A549 (cell line): Measurements from ENCODE around the gene OPCML. TPM values are rescaled to one million over a fixed set of nuclear protein-coding genes. Genes with fewer than 3 reads are reported as not detected.

Source experiments
- ATAC-seq, 2 experiments: fragments of 200-7000 bp in 1 of 2; fragments of >200 bp in 1 of 2; cut with Nextera tagmentation in 1 of 2; cut with Tn5 transposase in 1 of 2; 3 replicates each; pipeline versions ENCODE4 v1.8.0 to v1.9.1; 2018 to 2020; ENCODE audit warnings: mild to moderate bottlenecking in 1 of 2, moderate library complexity in 1 of 2
- CTCF ChIA-PET: fragments of 300-600 bp; sonication (Branson Sonifier 250); formaldehyde crosslinking; extraction: SDS; loops from one replicate; lab custom pipeline; 2021; ENCODE audit warnings: antibody characterized with exemption, inconsistent platforms; lab: Yijun Ruan, JAX
- POLR2A ChIA-PET: fragments of 350-600 bp; formaldehyde crosslinking; extraction: SDS; loops from one replicate; lab custom pipeline; 2021; ENCODE audit warnings: antibody characterized with exemption, inconsistent platforms; lab: Yijun Ruan, JAX
- DNase-seq, 2 experiments: peaks; one replicate each; pipeline versions ENCODE4 v3.0.0 to v3.0.0-alpha.2; 2011 to 2016; ENCODE audit warnings: low read depth in 1 of 2, low spot score in 1 of 2
- FAIRE-seq: peaks from 2 replicates; lab custom pipeline; 2011; peaks lifted over from hg19 to GRCh38; lab: Jason Lieb, UNC
- H3K27ac ChIP-seq, 2 experiments: fragments of >200 bp; sonication (Bioruptor Twin); formaldehyde crosslinking; 3 replicates each; pipeline ENCODE4 v1.5.1; 2016 to 2017
- H3K4me1 ChIP-seq: fragments of >200 bp; sonication (Bioruptor Twin); formaldehyde crosslinking; 3 replicates; pipeline ENCODE4 v1.6.1; 2016
- H3K4me2 ChIP-seq: fragments of >200 bp; sonication (Bioruptor Twin); formaldehyde crosslinking; 3 replicates; pipeline ENCODE4 v1.6.1; 2016
- H3K4me3 ChIP-seq: fragments of >200 bp; sonication (Bioruptor Twin); formaldehyde crosslinking; 3 replicates; pipeline ENCODE4 v1.5.1; 2016
- H3K9me3 ChIP-seq: fragments of >200 bp; sonication (Bioruptor Twin); formaldehyde crosslinking; 3 replicates; pipeline ENCODE4 v1.6.1; 2016
- CBX2 ChIP-seq: fragments of 200-600 bp; sonication (generic); IDR thresholded peaks from 2 replicates; pipeline ENCODE4 v1.6.1; 2016; ENCODE audit warnings: low read depth, mild to moderate bottlenecking, borderline replicate concordance
- CBX8 ChIP-seq: fragments of 200-600 bp; sonication (generic); IDR thresholded peaks from 2 replicates; pipeline ENCODE4 v1.6.1; 2016
- CHD4 ChIP-seq: fragments of 200-600 bp; sonication (generic); IDR thresholded peaks from 2 replicates; pipeline ENCODE4 v1.6.1; 2016; ENCODE audit warnings: antibody characterized with exemption, mild to moderate bottlenecking, borderline replicate concordance
- EHMT2 ChIP-seq: fragments of 200-600 bp; sonication (generic); IDR thresholded peaks from 2 replicates; pipeline ENCODE4 v1.6.1; 2016; ENCODE audit warnings: antibody characterized with exemption, low read depth, mild to moderate bottlenecking, moderate library complexity
- ELK1 ChIP-seq: fragments of 150-350 bp; IDR thresholded peaks from 2 replicates; pipeline ENCODE4 v1.6.1; 2014; ENCODE audit warnings: low read depth, mild to moderate bottlenecking, low read length
- FOSB ChIP-seq: fragments of 250-450 bp; sonication (Bioruptor Pico); IDR thresholded peaks from 2 replicates; pipeline ENCODE4 v1.5.0; 2020; ENCODE audit warnings: mild to moderate bottlenecking, moderate library complexity
- HMGXB4 ChIP-seq: fragments of 250-450 bp; sonication (Bioruptor Pico); IDR thresholded peaks from 2 replicates; pipeline ENCODE4 v1.5.0; 2021; ENCODE audit warnings: mild to moderate bottlenecking, moderate library complexity, borderline replicate concordance
- HOXA7 ChIP-seq: fragments of 250-450 bp; sonication (Bioruptor Pico); IDR thresholded peaks from 2 replicates; pipeline ENCODE4 v1.5.0; 2020; ENCODE audit warnings: mild to moderate bottlenecking, moderate library complexity
- HOXB13 ChIP-seq: fragments of 250-450 bp; sonication (Bioruptor Pico); IDR thresholded peaks from 2 replicates; pipeline ENCODE4 v1.5.0; 2020; ENCODE audit warnings: low read depth, mild to moderate bottlenecking, moderate library complexity
- JUN ChIP-seq, 2 experiments: fragments of >200 bp; sonication (Bioruptor Twin); formaldehyde crosslinking; IDR thresholded peaks; 2 replicates in 1 of 2; 3 replicates in 1 of 2; pipeline ENCODE4 v1.6.1; 2016 to 2017
- NFE2L2 ChIP-seq: fragments of 150-350 bp; conservative IDR thresholded peaks from 2 replicates; pipeline ENCODE4 v1.6.1; 2014; ENCODE audit warnings: low read length
- NR3C1 ChIP-seq: fragments of >200 bp; sonication (Bioruptor Twin); formaldehyde crosslinking; IDR thresholded peaks from 3 replicates; pipeline ENCODE4 v1.6.1; 2017
- PBX3 ChIP-seq: IDR thresholded peaks from 2 replicates; pipeline ENCODE4 v1.6.1; 2012
- PHF8 ChIP-seq: fragments of 200-600 bp; sonication (generic); IDR thresholded peaks from 2 replicates; pipeline ENCODE4 v1.6.1; 2016; ENCODE audit warnings: low read depth, mild to moderate bottlenecking, antibody characterized with exemption, moderate library complexity, borderline replicate concordance
- POLR2AphosphoS2 ChIP-seq: conservative IDR thresholded peaks from 2 replicates; pipeline ENCODE4 v1.6.1; 2012; ENCODE audit warnings: low read length, improper control_type of control experiment, inconsistent platforms
- RARB ChIP-seq: fragments of 250-450 bp; sonication (Bioruptor Pico); IDR thresholded peaks from 2 replicates; pipeline ENCODE4 v1.8.0; 2021; ENCODE audit warnings: mild to moderate bottlenecking, moderate library complexity
- RFX5 ChIP-seq: fragments of 450-650 bp; IDR thresholded peaks from 2 replicates; pipeline ENCODE4 v1.7.1; 2014; ENCODE audit warnings: antibody characterized with exemption, mild to moderate bottlenecking, moderate library complexity
- RNF2 ChIP-seq: fragments of 200-600 bp; sonication (generic); IDR thresholded peaks from 2 replicates; pipeline ENCODE4 v1.6.1; 2016; ENCODE audit warnings: low read depth, mild to moderate bottlenecking, antibody characterized with exemption, moderate library complexity, borderline replicate concordance
- WGBS: methylation state at CpG from one replicate; pipeline ENCODE4 v1.1.6; 2017; ENCODE audit errors: missing lambda C conversion rate; 5-methylcytosine and 5-hydroxymethylcytosine counted together
- polyA plus RNA-seq, 4 experiments: library from polyadenylated mRNA; depleted of rRNA in 3 of 4; stranded (reverse); fragments of >200 nt; fragmentation: RNase III in 1 of 4; extraction: RNeasy Plus Mini Kit Qiagen cat#74134 plus additional on column Dnase treatment in 1 of 4; gene quantifications; 2 replicates in 3 of 4; 3 replicates in 1 of 4; pipeline ENCODE4 v1.2.3, GENCODE V29; 2011 to 2017
- TF ChIP-seq, protein P1 (sequence below): fragments of 200-600 bp; sonication (generic); IDR thresholded peaks from 2 replicates; pipeline ENCODE4 v1.6.1; 2016; ENCODE audit warnings: antibody characterized with exemption, mild to moderate bottlenecking, moderate library complexity

The OPCML gene
- polyA plus RNA-seq, 2 of the 4 experiments (the other 2 are of a cell fraction): not detected

- no peak for TF ChIP-seq FOSB (CRISPR knock-in tag)
- TF ChIP-seq HOXB13 (CRISPR knock-in tag): no peak
- no peak for TF ChIP-seq EHMT2
- TF ChIP-seq HOXA7: no peak
- no peak for TF ChIP-seq RARB (CRISPR knock-in tag)
- no peak for TF ChIP-seq CBX2
Observed at GRCh38 chr11:132539590-132540368, 992.5 kb downstream of the OPCML start (continued).

- WGBS: 2% methylated on average over 3 of the region's 3 CpGs
- no peak for FAIRE-seq
Observed at GRCh38 chr11:132538642-132539041, 993.7 kb downstream of the OPCML start.

DNA sequence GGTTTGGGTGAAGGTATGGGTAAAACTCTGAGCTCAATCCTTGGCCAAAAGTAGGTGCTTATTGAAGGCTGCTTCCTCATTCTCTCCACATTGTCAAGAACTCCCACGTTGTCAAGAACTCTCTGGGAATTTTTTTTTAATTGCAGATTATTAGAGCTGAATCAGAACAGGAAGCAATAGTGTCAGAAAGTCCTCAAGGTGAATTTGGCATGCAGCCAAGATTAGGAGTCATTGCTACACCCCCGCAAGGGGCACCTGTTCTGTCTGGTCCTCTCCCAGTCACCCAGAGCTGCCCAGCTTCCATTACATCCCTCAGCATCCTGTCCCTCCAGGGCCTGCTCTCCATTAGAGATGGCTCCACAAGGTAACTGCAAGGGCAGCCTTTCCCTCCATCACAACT, 996.5 kb downstream of the OPCML start:
- whole genome bisulfite sequencing: 4% methylated on average over 2 of the region's 2 CpGs
- FAIRE-seq (no peak), ATAC-seq (no peak), DNase-seq (no peak)
- H3K9me3 ChIP-seq: no peaks in the 10 kb centered on the region
- H3K4me2 ChIP-seq: no peak overlapping the region
- ChIA-PET CTCF (no interaction called here), POLR2A (no interaction called here)
- TF ChIP-seq RFX5 (no peak), NR3C1 (no peak), HMGXB4 (no peak), RNF2 (no peak), PHF8 (no peak)
- H3K4me3 ChIP-seq: no peak overlapping the region
- H3K27ac ChIP-seq: no peak overlapping the region
- H3K4me1 ChIP-seq: no peaks in the 10 kb centered on the region

More at GRCh38 chr11:132538642-132539041, 993.7 kb downstream of the OPCML start:
- Histone ChIP-seq H3K4me2 (no peak overlapping the region), H3K4me3 (no peak overlapping the region), H3K27ac (no peak overlapping the region), H3K4me1 (no peaks in the 10 kb centered on the region), H3K9me3 (no peaks in the 10 kb centered on the region)
- no peak for ATAC-seq
- ChIA-PET POLR2A (no interaction called here), CTCF (no interaction called here)
- DNase-seq: no peak
- no peak for TF ChIP-seq POLR2AphosphoS2
- TF ChIP-seq FOSB (CRISPR knock-in tag): no peak
- TF ChIP-seq JUN (IDR thresholded peaks at IDR 0.05): no peak
- no peak for TF ChIP-seq CHD4
- TF ChIP-seq PBX3: no peak
- no peak for TF ChIP-seq PHF8
- TF ChIP-seq NFE2L2: no peak
- TF ChIP-seq, protein P1, sequence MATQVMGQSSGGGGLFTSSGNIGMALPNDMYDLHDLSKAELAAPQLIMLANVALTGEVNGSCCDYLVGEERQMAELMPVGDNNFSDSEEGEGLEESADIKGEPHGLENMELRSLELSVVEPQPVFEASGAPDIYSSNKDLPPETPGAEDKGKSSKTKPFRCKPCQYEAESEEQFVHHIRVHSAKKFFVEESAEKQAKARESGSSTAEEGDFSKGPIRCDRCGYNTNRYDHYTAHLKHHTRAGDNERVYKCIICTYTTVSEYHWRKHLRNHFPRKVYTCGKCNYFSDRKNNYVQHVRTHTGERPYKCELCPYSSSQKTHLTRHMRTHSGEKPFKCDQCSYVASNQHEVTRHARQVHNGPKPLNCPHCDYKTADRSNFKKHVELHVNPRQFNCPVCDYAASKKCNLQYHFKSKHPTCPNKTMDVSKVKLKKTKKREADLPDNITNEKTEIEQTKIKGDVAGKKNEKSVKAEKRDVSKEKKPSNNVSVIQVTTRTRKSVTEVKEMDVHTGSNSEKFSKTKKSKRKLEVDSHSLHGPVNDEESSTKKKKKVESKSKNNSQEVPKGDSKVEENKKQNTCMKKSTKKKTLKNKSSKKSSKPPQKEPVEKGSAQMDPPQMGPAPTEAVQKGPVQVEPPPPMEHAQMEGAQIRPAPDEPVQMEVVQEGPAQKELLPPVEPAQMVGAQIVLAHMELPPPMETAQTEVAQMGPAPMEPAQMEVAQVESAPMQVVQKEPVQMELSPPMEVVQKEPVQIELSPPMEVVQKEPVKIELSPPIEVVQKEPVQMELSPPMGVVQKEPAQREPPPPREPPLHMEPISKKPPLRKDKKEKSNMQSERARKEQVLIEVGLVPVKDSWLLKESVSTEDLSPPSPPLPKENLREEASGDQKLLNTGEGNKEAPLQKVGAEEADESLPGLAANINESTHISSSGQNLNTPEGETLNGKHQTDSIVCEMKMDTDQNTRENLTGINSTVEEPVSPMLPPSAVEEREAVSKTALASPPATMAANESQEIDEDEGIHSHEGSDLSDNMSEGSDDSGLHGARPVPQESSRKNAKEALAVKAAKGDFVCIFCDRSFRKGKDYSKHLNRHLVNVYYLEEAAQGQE: no peak
- no peak for TF ChIP-seq ELK1
- TF ChIP-seq CBX8: no peak
